ENCODE results near the gene ABI1.

ABI1 gene

GRCh38 chr10:26759008-26759407 is 101.8 kb downstream of the ABI1 start:
- Histone ChIP-seq H3K27ac (ENCODE audit: low read depth, low read length, severe bottlenecking) (no peak overlapping the region), H3K36me3 (ENCODE audit: control insufficient read depth, insufficient read depth, low read length) (peaks cover 23% of the 10 kb centered on the region), H3K9me3 (ENCODE audit: control insufficient read depth, low read length) (no peaks in the 10 kb centered on the region), H3K4me1 (ENCODE audit: control insufficient read depth, insufficient read depth, low read length, poor library complexity, severe bottlenecking) (peaks cover 7% of the 10 kb centered on the region), H3K4me3 (ENCODE audit: extremely low read depth, insufficient read depth, low read length, poor library complexity, severe bottlenecking) (no peak overlapping the region)
- WGBS, 2 experiments (ENCODE audit: insufficient coverage in 2 of 2): 64 to 67% methylated on average over 3 to 4 of the region's 4 CpGs

- H3K4me1 ChIP-seq (ENCODE audit: control insufficient read depth, insufficient read depth, low read length, poor library complexity, severe bottlenecking): peaks cover 7% of the 10 kb centered on the region
- H3K27ac ChIP-seq (ENCODE audit: low read depth, low read length, severe bottlenecking): peak overlapping the region; percentile 24
- H3K9me3 ChIP-seq (ENCODE audit: control insufficient read depth, low read length): no peaks in the 10 kb centered on the region
- WGBS, 2 experiments (ENCODE audit: insufficient coverage in 2 of 2): 41 to 63% methylated on average over 3 of the region's 4 CpGs
- H3K4me3 ChIP-seq (ENCODE audit: extremely low read depth, insufficient read depth, low read length, poor library complexity, severe bottlenecking): no peak overlapping the region
- peaks cover 9% of the 10 kb centered on the region for H3K36me3 ChIP-seq (ENCODE audit: control insufficient read depth, insufficient read depth, low read length)
These were observed 105.3 kb downstream of the ABI1 start for GRCh38 chr10:26755443-26755903.

- Histone ChIP-seq H3K9me3 (ENCODE audit: control insufficient read depth, low read length) (no peaks in the 10 kb centered on the region), H3K4me1 (ENCODE audit: control insufficient read depth, insufficient read depth, low read length, poor library complexity, severe bottlenecking) (no peaks in the 10 kb centered on the region), H3K27ac (ENCODE audit: low read depth, low read length, severe bottlenecking) (no peak overlapping the region), H3K36me3 (ENCODE audit: control insufficient read depth, insufficient read depth, low read length) (peaks cover 61% of the 10 kb centered on the region), H3K4me3 (ENCODE audit: extremely low read depth, insufficient read depth, low read length, poor library complexity, severe bottlenecking) (no peak overlapping the region)
- 94 to 100% methylated on average over 1 to 3 of the region's 5 CpGs for WGBS, 2 experiments (ENCODE audit: insufficient coverage in 2 of 2)
These were observed 114.7 kb downstream of the ABI1 start for GRCh38 chr10:26746061-26746460.

GRCh38 chr10:26743841-26744240 is 116.9 kb downstream of the ABI1 start:
- no CpG with 5 or more reads among the region's 1 CpG for WGBS, 2 experiments (ENCODE audit: insufficient coverage in 2 of 2)
- Histone ChIP-seq H3K4me1 (ENCODE audit: control insufficient read depth, insufficient read depth, low read length, poor library complexity, severe bottlenecking) (no peaks in the 10 kb centered on the region), H3K27ac (ENCODE audit: low read depth, low read length, severe bottlenecking) (no peak overlapping the region), H3K36me3 (ENCODE audit: control insufficient read depth, insufficient read depth, low read length) (peaks cover 76% of the 10 kb centered on the region), H3K4me3 (ENCODE audit: extremely low read depth, insufficient read depth, low read length, poor library complexity, severe bottlenecking) (no peak overlapping the region), H3K9me3 (ENCODE audit: control insufficient read depth, low read length) (no peaks in the 10 kb centered on the region)

GRCh38 chr10:26743091-26743490 is 117.7 kb downstream of the ABI1 start:
- no peaks in the 10 kb centered on the region for H3K9me3 ChIP-seq (ENCODE audit: control insufficient read depth, low read length)
- no peaks in the 10 kb centered on the region for H3K4me1 ChIP-seq (ENCODE audit: control insufficient read depth, insufficient read depth, low read length, poor library complexity, severe bottlenecking)
- H3K4me3 ChIP-seq (ENCODE audit: extremely low read depth, insufficient read depth, low read length, poor library complexity, severe bottlenecking): no peak overlapping the region
- WGBS, 2 experiments (ENCODE audit: insufficient coverage in 2 of 2): 93% methylated on average over 2 of the region's 2 CpGs; no CpG with 5 or more reads in 1 of the 2 experiments
- peaks cover 83% of the 10 kb centered on the region for H3K36me3 ChIP-seq (ENCODE audit: control insufficient read depth, insufficient read depth, low read length)
- no peak overlapping the region for H3K27ac ChIP-seq (ENCODE audit: low read depth, low read length, severe bottlenecking)

- Histone ChIP-seq H3K4me3 (ENCODE audit: extremely low read depth, insufficient read depth, low read length, poor library complexity, severe bottlenecking) (no peak overlapping the region), H3K36me3 (ENCODE audit: control insufficient read depth, insufficient read depth, low read length) (peaks cover 91% of the 10 kb centered on the region), H3K9me3 (ENCODE audit: control insufficient read depth, low read length) (no peaks in the 10 kb centered on the region), H3K4me1 (ENCODE audit: control insufficient read depth, insufficient read depth, low read length, poor library complexity, severe bottlenecking) (no peaks in the 10 kb centered on the region), H3K27ac (ENCODE audit: low read depth, low read length, severe bottlenecking) (no peak overlapping the region)
- WGBS, 2 experiments (ENCODE audit: insufficient coverage in 2 of 2): 90 to 100% methylated on average over 3 to 4 of the region's 4 CpGs
These were observed 119.4 kb downstream of the ABI1 start for GRCh38 chr10:26741368-26741767.

GRCh38 chr10:26739071-26739631 is 121.6 kb downstream of the ABI1 start:
- H3K4me1 ChIP-seq (ENCODE audit: control insufficient read depth, insufficient read depth, low read length, poor library complexity, severe bottlenecking): no peaks in the 10 kb centered on the region
- peaks cover 84% of the 10 kb centered on the region for H3K36me3 ChIP-seq (ENCODE audit: control insufficient read depth, insufficient read depth, low read length)
- 63 to 91% methylated on average over 2 to 4 of the region's 6 CpGs for WGBS, 2 experiments (ENCODE audit: insufficient coverage in 2 of 2)
- no peak overlapping the region for H3K27ac ChIP-seq (ENCODE audit: low read depth, low read length, severe bottlenecking)
- H3K9me3 ChIP-seq (ENCODE audit: control insufficient read depth, low read length): no peaks in the 10 kb centered on the region
- H3K4me3 ChIP-seq (ENCODE audit: extremely low read depth, insufficient read depth, low read length, poor library complexity, severe bottlenecking): no peak overlapping the region

- Histone ChIP-seq H3K4me3 (ENCODE audit: extremely low read depth, insufficient read depth, low read length, poor library complexity, severe bottlenecking) (no peak overlapping the region), H3K9me3 (ENCODE audit: control insufficient read depth, low read length) (no peaks in the 10 kb centered on the region), H3K36me3 (ENCODE audit: control insufficient read depth, insufficient read depth, low read length) (peaks cover 84% of the 10 kb centered on the region), H3K27ac (ENCODE audit: low read depth, low read length, severe bottlenecking) (no peak overlapping the region), H3K4me1 (ENCODE audit: control insufficient read depth, insufficient read depth, low read length, poor library complexity, severe bottlenecking) (no peaks in the 10 kb centered on the region)
- no CpG with 5 or more reads among the region's 5 CpGs for WGBS, 2 experiments (ENCODE audit: insufficient coverage in 2 of 2)
These were observed 122.4 kb downstream of the ABI1 start for GRCh38 chr10:26738301-26738911.

- WGBS, 2 experiments (ENCODE audit: insufficient coverage in 2 of 2): 86% methylated on average over 1 of the region's 1 CpG; no CpG with 5 or more reads in 1 of the 2 experiments
- no peaks in the 10 kb centered on the region for H3K4me1 ChIP-seq (ENCODE audit: control insufficient read depth, insufficient read depth, low read length, poor library complexity, severe bottlenecking)
- no peaks in the 10 kb centered on the region for H3K9me3 ChIP-seq (ENCODE audit: control insufficient read depth, low read length)
- H3K27ac ChIP-seq (ENCODE audit: low read depth, low read length, severe bottlenecking): no peak overlapping the region
- peaks cover 81% of the 10 kb centered on the region for H3K36me3 ChIP-seq (ENCODE audit: control insufficient read depth, insufficient read depth, low read length)
- H3K4me3 ChIP-seq (ENCODE audit: extremely low read depth, insufficient read depth, low read length, poor library complexity, severe bottlenecking): no peak overlapping the region
These were observed 123.0 kb downstream of the ABI1 start for GRCh38 chr10:26737730-26738129.

- no peaks in the 10 kb centered on the region for H3K9me3 ChIP-seq (ENCODE audit: control insufficient read depth, low read length)
- H3K36me3 ChIP-seq (ENCODE audit: control insufficient read depth, insufficient read depth, low read length): peaks cover 76% of the 10 kb centered on the region
- whole genome bisulfite sequencing, 2 experiments (ENCODE audit: insufficient coverage in 2 of 2): 93 to 100% methylated on average over 3 to 4 of the region's 4 CpGs
- no peak overlapping the region for H3K27ac ChIP-seq (ENCODE audit: low read depth, low read length, severe bottlenecking)
- H3K4me3 ChIP-seq (ENCODE audit: extremely low read depth, insufficient read depth, low read length, poor library complexity, severe bottlenecking): no peak overlapping the region
- no peaks in the 10 kb centered on the region for H3K4me1 ChIP-seq (ENCODE audit: control insufficient read depth, insufficient read depth, low read length, poor library complexity, severe bottlenecking)
These were observed 125.3 kb downstream of the ABI1 start for GRCh38 chr10:26735435-26735834.

All from mesodermal cell (in vitro differentiated cells).